GM21515 (cell line): ENCODE results near the gene FOXN4.

Source experiments
- ATAC-seq: cut with Tn5 transposase; IDR thresholded peaks from one replicate; pipeline ENCODE4 v1.9.1; 2021; ENCODE audit not compliant: unreplicated experiment

FOXN4 gene

DNA sequence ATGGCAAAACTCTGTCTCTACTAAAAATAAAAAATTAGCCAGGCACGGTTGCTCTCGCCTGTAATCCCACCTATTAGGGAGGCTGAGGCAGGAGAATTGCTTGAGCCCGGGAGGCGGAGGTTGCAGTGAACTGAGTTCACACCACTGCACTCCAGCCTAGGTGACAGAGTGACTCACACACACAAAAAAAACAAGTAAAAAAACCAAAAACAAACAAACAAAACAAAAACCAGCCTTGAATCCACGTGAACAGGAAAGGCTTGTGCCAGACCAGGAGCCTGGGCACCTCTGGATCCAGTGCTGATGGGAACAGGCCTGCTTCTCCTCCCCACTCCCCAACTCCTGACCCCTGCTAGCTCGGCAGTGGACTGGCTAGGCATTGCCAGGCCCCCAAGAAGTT, 3.5 kb downstream of the FOXN4 start:
- ATAC-seq: no peak

GRCh38 chr12:109304485-109304884, 4.6 kb downstream of the FOXN4 start:
- ATAC-seq: no peak

DNA sequence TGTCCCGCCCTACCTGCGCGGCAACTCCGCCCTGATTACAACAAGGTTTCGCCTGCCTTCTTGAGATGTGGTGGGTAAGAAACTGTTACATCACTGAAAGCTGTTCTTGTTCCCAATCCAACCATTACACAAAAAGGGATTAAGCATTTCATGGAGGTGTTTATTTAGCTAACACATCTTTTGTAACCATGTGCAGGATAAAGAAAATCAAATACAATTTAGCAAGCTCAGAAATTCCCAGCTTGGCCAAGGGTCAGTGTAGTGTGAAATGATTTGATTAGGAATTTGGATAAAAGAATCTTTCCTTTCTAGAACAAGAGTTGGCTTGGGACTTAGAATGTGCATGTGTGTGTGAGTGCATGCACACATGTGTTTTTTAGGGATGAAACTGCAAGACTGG, 6.3 kb downstream of the FOXN4 start:
- no peak for ATAC-seq

- ATAC-seq: no peak
Measured at GRCh38 chr12:109302358-109302757, 6.7 kb downstream of the FOXN4 start.

- ATAC-seq: no peak
Measured at GRCh38 chr12:109301643-109302168, 7.4 kb downstream of the FOXN4 start.

DNA sequence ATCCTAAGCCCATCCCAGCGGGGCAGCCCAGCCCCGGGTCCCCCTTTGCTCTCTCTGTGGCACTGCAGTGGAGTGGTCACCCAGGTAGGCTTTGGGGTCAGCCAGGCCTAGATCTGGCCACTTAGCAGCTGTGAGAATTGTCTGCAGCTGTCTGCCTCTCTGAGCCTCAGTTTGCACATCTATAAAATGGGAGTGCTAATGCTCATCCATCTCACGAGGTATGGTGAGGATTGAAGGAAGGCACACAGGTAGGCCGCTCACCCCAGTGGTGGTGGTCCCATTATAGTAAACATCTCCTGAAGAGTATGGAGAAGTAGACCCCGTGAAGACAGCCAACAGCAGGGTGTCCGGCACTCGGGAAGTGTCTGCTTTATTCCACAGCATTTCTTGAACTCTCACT, 9.2 kb downstream of the FOXN4 start:
- no peak for ATAC-seq

GRCh38 chr12:109296431-109296830, 12.7 kb downstream of the FOXN4 start:
- no peak for ATAC-seq

GRCh38 chr12:109295764-109296425, 13.2 kb downstream of the FOXN4 start:
- no peak for ATAC-seq

DNA sequence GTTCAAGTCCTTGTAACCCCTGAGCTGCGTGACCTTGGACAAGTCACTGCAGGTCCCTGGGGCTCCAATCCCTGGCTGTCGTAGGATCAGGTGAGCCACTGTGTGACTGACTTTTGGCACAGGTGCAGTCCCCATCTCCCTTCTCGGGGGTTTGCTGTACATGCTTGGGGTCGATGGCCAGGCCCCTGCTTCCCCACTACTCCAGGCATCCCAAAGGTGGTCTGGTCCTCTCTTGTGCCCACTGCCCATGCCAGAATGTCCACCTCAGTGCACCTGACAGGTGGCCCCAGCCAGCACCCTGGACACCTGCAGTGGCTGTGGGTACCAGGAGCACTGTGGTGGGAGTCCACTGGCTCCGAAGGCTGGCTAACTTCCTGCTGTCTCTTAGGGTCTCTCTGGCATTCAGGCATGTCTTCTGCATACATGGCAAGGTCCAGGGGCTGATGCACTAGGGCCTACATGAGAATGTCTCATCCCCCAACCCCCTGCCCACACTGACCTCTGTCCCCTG, 14.7 kb downstream of the FOXN4 start:
- no peak for ATAC-seq

- ATAC-seq: no peak
Measured at GRCh38 chr12:109293106-109293505, 16.0 kb downstream of the FOXN4 start.

DNA sequence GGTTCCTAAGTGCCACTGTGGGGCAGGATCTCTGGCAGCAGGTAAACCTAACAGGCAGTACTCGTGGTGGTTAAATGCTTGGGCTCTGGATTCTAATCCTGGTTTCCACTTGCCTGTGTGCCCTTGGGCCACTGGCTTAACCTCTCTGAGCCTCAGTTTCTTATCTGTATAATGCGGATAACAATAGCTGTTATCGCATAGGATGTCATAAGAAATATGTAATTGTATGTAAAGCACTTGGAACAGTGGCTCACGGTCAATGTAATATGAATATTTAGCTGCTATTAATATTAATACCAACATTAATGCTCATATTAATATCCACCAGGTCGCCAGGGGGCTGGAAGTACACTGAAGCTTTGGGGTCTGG, 16.8 kb downstream of the FOXN4 start:
- no peak for ATAC-seq

DNA sequence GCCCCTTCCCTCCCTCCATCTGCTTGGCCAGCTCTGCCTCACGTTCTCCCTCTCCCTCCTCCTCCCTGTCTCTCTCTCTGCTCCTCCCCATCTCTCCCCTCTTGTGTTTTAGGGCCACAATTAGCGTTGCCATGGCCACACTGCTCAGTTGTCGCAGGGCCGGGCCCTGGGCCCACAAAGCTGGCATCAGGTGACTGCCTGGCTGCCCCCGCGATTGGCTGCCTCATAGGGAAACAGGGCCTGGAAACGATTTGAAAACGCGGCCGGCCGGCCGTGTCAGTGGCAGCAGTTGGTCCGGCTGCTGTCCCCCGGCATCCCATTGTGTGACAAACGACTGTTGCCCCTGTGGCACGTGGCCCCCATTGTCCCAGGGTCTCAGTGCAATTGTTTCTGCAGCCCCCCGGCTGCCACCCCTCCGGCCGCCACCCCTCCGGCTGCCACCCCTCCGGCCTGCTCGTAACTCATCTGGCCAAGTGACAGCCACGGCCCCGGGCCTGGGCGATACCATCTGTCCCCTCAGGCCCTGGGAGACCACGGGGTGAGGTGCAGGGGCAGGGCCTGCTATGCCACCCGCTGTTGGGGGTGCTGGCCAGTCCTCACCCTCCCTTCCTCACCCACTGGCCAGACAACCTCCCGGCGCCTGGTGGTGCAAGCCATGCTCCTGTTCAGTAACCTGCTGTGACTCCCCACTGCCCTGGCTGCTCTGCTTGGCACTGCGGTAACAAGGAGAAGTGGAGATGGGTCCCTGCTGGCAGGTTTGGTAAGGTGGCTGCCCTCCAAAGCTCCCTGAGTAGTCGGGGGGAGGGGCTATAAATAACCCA, 17.4 kb downstream of the FOXN4 start:
- no peak for ATAC-seq

DNA sequence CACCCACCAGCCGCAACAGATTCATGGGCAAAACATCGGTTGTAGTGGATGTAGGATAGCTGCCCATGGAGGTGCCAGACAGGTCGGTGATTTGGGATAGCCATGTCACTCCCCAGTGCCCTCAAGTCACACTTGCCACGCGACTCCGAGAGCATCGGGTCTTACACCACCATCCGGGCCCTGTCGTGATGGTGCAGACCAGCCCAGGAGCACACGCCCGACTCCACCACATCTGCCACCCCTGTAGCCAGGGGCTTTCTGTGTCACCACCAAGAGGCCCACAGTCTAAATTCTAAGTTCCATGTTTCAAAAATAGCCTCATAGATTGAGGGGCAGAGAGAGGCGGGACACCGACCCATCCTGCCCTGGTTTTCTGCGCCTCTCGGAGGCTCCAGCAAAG, 18.0 kb downstream of the FOXN4 start:
- no peak for ATAC-seq

GRCh38 chr12:109290061-109290460, 19.0 kb downstream of the FOXN4 start:
- no peak for ATAC-seq

DNA sequence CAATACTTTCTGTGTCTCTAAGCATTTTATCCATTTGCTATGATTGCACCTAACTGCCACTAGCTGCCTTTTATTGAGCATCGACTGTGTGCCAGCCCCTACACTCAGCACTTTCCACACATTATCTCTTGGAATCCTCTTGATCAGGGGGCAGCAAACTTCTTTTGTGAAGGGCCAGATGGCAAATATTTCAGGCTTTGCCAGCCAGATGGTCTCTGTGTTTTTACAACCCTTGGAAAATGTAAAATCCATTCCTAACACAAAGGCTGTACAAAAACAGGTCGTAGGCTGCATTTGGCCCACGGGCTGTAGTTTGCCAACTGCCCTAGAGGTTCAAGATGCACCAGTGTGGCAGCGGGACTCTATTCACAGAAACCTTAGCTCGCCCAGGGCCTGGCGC, 19.5 kb downstream of the FOXN4 start:
- no peak for ATAC-seq

GRCh38 chr12:109289004-109289403, 20.1 kb downstream of the FOXN4 start:
- no peak for ATAC-seq

- ATAC-seq: no peak
Measured at GRCh38 chr12:109288571-109288970, 20.5 kb downstream of the FOXN4 start.

- no peak for ATAC-seq
Measured at GRCh38 chr12:109287811-109288469, 21.1 kb downstream of the FOXN4 start.

- ATAC-seq: no peak
Measured at GRCh38 chr12:109287181-109287580, 21.9 kb downstream of the FOXN4 start.

DNA sequence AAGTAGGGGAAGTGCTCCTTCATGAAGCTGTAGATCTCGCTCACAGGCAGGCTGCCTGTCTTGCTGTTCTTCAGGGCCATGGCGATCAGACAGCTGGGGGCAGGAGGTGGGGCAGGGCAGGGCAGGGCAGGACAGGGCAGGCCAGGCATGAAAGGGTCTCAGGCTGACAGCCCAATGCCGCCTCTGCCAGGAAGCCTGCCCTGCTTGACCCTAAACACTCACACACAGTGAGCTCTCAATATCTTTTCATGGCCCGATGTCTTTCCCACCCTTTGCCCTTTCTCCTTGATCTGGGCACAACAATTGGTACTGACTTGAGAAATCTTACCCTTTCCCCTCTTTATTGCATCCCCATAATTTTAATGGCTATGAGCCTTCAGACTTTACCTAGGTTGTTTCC, 22.4 kb downstream of the FOXN4 start:
- ATAC-seq: no peak

GRCh38 chr12:109286252-109286651, 22.8 kb downstream of the FOXN4 start:
- no peak for ATAC-seq

DNA sequence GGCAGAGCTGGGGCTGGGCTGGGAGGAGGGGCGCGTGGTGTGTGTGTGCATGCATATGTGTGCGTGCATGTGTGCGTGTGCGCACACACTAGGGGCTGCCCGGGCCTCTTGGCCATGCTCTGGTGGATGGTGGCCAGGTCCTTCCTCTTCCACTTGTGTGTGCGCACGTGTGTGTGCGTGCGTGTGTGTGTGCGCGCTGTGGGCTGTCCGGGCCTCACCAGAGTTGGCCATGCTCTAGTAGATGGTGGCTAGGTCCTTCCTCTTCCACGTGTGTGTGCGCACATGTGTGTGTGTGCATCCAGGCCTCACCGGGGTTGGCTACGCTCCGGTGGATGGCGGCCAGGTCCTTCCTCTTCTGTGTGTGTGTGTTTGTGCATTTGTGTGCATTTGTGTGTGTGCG, 24.7 kb downstream of the FOXN4 start:
- no peak for ATAC-seq
